Measurements from ENCODE around the gene HOMEZ. TPM values are rescaled to one million over a fixed set of nuclear protein-coding genes. Genes with fewer than 3 reads are reported as not detected.
A peak's percentile ranks its signal among the peaks of the same experiment; 100 is the strongest.
"Not testable (repeated sequence)": the region's sequence is repeated elsewhere in the genome, so short reads cannot be mapped to it uniquely, and the experiment has no call there.

The HOMEZ gene
- total and polyA plus RNA-seq, 2 donors, result 7.9 to 12.4 TPM

- H3K36me3 ChIP-seq (ENCODE audit: insufficient read depth), result no peaks in the 10 kb centered on the region
- H3K4me3 ChIP-seq (ENCODE audit: low read depth, low read length), result no peak overlapping the region
- H3K4me1 ChIP-seq (ENCODE audit: insufficient read depth), result no peaks in the 10 kb centered on the region
- no peak for DNase-seq (ENCODE audit: extremely low spot score)
- H3K27ac ChIP-seq (ENCODE audit: low read depth), result no peak overlapping the region
- 92% methylated on average over 2 of the region's 3 CpGs for WGBS
Observed at GRCh38 chr14:23242076-23242475, 43.9 kb downstream of the HOMEZ start.

- not testable (repeated sequence) for DNase-seq (ENCODE audit: extremely low spot score); H3K27ac ChIP-seq (ENCODE audit: low read depth); H3K4me1 ChIP-seq (ENCODE audit: insufficient read depth); H3K4me3 ChIP-seq (ENCODE audit: low read depth, low read length); H3K36me3 ChIP-seq (ENCODE audit: insufficient read depth)
- 93% methylated on average over 7 of the region's 7 CpGs for WGBS
Observed at GRCh38 chr14:23241061-23241715, 44.7 kb downstream of the HOMEZ start.

GRCh38 chr14:23240661-23241060 is 45.3 kb downstream of the HOMEZ start:
- 81% methylated on average over 1 of the region's 1 CpG for WGBS
- H3K4me3 ChIP-seq (ENCODE audit: low read depth, low read length), result no peak overlapping the region
- no peaks in the 10 kb centered on the region for H3K4me1 ChIP-seq (ENCODE audit: insufficient read depth)
- H3K27ac ChIP-seq (ENCODE audit: low read depth), result no peak overlapping the region
- no peak for DNase-seq (ENCODE audit: extremely low spot score)
- H3K36me3 ChIP-seq (ENCODE audit: insufficient read depth), result no peaks in the 10 kb centered on the region

- peak; percentile 81 for DNase-seq (ENCODE audit: extremely low spot score)
- H3K27ac ChIP-seq (ENCODE audit: low read depth), result no peak within 1 kb of the TSS
- no peaks in the 10 kb centered on the region for H3K36me3 ChIP-seq (ENCODE audit: insufficient read depth)
- WGBS, result 14% methylated on average over 39 of the region's 39 CpGs
- no peaks in the 10 kb centered on the region for H3K4me1 ChIP-seq (ENCODE audit: insufficient read depth)
- H3K4me3 ChIP-seq (ENCODE audit: low read depth, low read length), result no peak within 1 kb of the TSS
Observed at GRCh38 chr14:23237772-23238594, 47.9 kb downstream of the HOMEZ start, which contains the start of gene RNF212B. Gene RNF212B, plus strand, starts transcription at chr14:23237936. Its CDS starts 2,410 bp downstream, at chr14:23240346.

GRCh38 chr14:23232241-23232808 is 53.6 kb downstream of the HOMEZ start:
- not testable (repeated sequence) for H3K4me1 ChIP-seq (ENCODE audit: insufficient read depth); H3K27ac ChIP-seq (ENCODE audit: low read depth); DNase-seq (ENCODE audit: extremely low spot score); H3K36me3 ChIP-seq (ENCODE audit: insufficient read depth); H3K4me3 ChIP-seq (ENCODE audit: low read depth, low read length)
- 92% methylated on average over 38 of the region's 38 CpGs for WGBS

- no peak for DNase-seq (ENCODE audit: extremely low spot score)
- WGBS, result 86% methylated on average over 1 of the region's 1 CpG
Observed at GRCh38 chr14:23228812-23229211, 57.1 kb downstream of the HOMEZ start.

GRCh38 chr14:23227566-23227965 is 58.4 kb downstream of the HOMEZ start:
- WGBS, result 63% methylated on average over 4 of the region's 4 CpGs
- DNase-seq (ENCODE audit: extremely low spot score), result no peak
- Histone ChIP-seq H3K4me1 (ENCODE audit: insufficient read depth) (no peaks in the 10 kb centered on the region), H3K36me3 (ENCODE audit: insufficient read depth) (no peaks in the 10 kb centered on the region), H3K4me3 (ENCODE audit: low read depth, low read length) (no peak overlapping the region), H3K27ac (ENCODE audit: low read depth) (no peak overlapping the region)

More at GRCh38 chr14:23228812-23229211, 57.1 kb downstream of the HOMEZ start:
- Histone ChIP-seq H3K36me3 (ENCODE audit: insufficient read depth) (no peaks in the 10 kb centered on the region), H3K4me3 (ENCODE audit: low read depth, low read length) (no peak overlapping the region), H3K27ac (ENCODE audit: low read depth) (no peak overlapping the region), H3K4me1 (ENCODE audit: insufficient read depth) (no peaks in the 10 kb centered on the region)

- H3K4me3 ChIP-seq (ENCODE audit: low read depth, low read length); H3K4me1 ChIP-seq (ENCODE audit: insufficient read depth); H3K27ac ChIP-seq (ENCODE audit: low read depth); DNase-seq (ENCODE audit: extremely low spot score); H3K36me3 ChIP-seq (ENCODE audit: insufficient read depth): not testable (repeated sequence)
- WGBS, result 90% methylated on average over 1 of the region's 1 CpG
Observed at GRCh38 chr14:23224958-23225357, 61.0 kb downstream of the HOMEZ start.

Small RNA genes lying within 50 kb of the gene (small RNA-seq; reads per million reads assigned to genes)
- gene AL049829.1 (not detected), gene RNU6-1046P (not detected)

Other genes with a start within 250 kb of the HOMEZ start
- not detected for gene PSMB11, start 243.9 kb downstream of the HOMEZ start, total RNA-seq
- not detected for gene PSMB11, start 243.9 kb downstream of the HOMEZ start, polyA plus RNA-seq
- 6.4 TPM for gene CDH24, start 228.6 kb downstream of the HOMEZ start, total RNA-seq
- gene CDH24, start 228.6 kb downstream of the HOMEZ start, polyA plus RNA-seq, result 4.4 TPM
- 87.9 TPM for gene ACIN1, start 191.0 kb downstream of the HOMEZ start, total RNA-seq
- 82.2 TPM for gene ACIN1, start 191.0 kb downstream of the HOMEZ start, polyA plus RNA-seq
- gene C14orf119, start 190.6 kb downstream of the HOMEZ start, total RNA-seq, result 37.2 TPM
- gene C14orf119, start 190.6 kb downstream of the HOMEZ start, polyA plus RNA-seq, result 51.8 TPM
- gene CIROP, start 181.1 kb downstream of the HOMEZ start, total RNA-seq, result not detected
- not detected for gene CIROP, start 181.1 kb downstream of the HOMEZ start, polyA plus RNA-seq
- gene CEBPE, start 166.9 kb downstream of the HOMEZ start, total RNA-seq, result not detected
- 0.06 TPM for gene CEBPE, start 166.9 kb downstream of the HOMEZ start, polyA plus RNA-seq
- 8.4 TPM for gene SLC7A8, start 102.5 kb downstream of the HOMEZ start, total RNA-seq
- 35.5 TPM for gene SLC7A8, start 102.5 kb downstream of the HOMEZ start, polyA plus RNA-seq
- not detected for gene RNF212B, start 48.2 kb downstream of the HOMEZ start, total RNA-seq
- 0.41 TPM for gene RNF212B, start 48.2 kb downstream of the HOMEZ start, polyA plus RNA-seq
- 8.6 TPM for gene PPP1R3E, start 16.7 kb upstream of the HOMEZ start, total RNA-seq
- 9.8 TPM for gene PPP1R3E, start 16.7 kb upstream of the HOMEZ start, polyA plus RNA-seq
- 19.2 TPM for gene BCL2L2, start 20.7 kb upstream of the HOMEZ start, total RNA-seq
- gene BCL2L2, start 20.7 kb upstream of the HOMEZ start, polyA plus RNA-seq, result 118 TPM
- 52.0 TPM for gene PABPN1, start 35.3 kb upstream of the HOMEZ start, total RNA-seq
- 84.0 TPM for gene PABPN1, start 35.3 kb upstream of the HOMEZ start, polyA plus RNA-seq
- 30.5 TPM for gene SLC22A17, start 66.8 kb upstream of the HOMEZ start, total RNA-seq
- 40.8 TPM for gene SLC22A17, start 66.8 kb upstream of the HOMEZ start, polyA plus RNA-seq
- 15.0 TPM for gene EFS, start 79.0 kb upstream of the HOMEZ start, total RNA-seq
- gene EFS, start 79.0 kb upstream of the HOMEZ start, polyA plus RNA-seq, result 28.7 TPM
- not detected for gene IL25, start 86.7 kb upstream of the HOMEZ start, total RNA-seq
- not detected for gene IL25, start 86.7 kb upstream of the HOMEZ start, polyA plus RNA-seq
- gene CMTM5, start 90.9 kb upstream of the HOMEZ start, total RNA-seq, result 3.5 TPM
- gene CMTM5, start 90.9 kb upstream of the HOMEZ start, polyA plus RNA-seq, result 2.0 TPM
- gene MYH6, start 122.1 kb upstream of the HOMEZ start, total RNA-seq, result 0.26 TPM
- not detected for gene MYH6, start 122.1 kb upstream of the HOMEZ start, polyA plus RNA-seq
- 29.9 TPM for gene MYH7, start 149.5 kb upstream of the HOMEZ start, total RNA-seq
- not detected for gene MYH7, start 149.5 kb upstream of the HOMEZ start, polyA plus RNA-seq
- gene NGDN, start 183.6 kb upstream of the HOMEZ start, total RNA-seq, result 33.9 TPM
- gene NGDN, start 183.6 kb upstream of the HOMEZ start, polyA plus RNA-seq, result 48.3 TPM